ENCODE data around the gene SPC24.
"Not testable (repeated sequence)": the region's sequence is repeated elsewhere in the genome, so short reads cannot be mapped to it uniquely, and the experiment has no call there.

Gene SPC24

GRCh38 chr19:11160440-11160768 is 4.8 kb upstream of the SPC24 start:
- DNase-seq = not testable (repeated sequence)

- DNase-seq = no peak
These were observed 4.2 kb upstream of the SPC24 start for GRCh38 chr19:11159598-11160439.

- DNase-seq = no peak
These were observed 917 bp downstream of the SPC24 start for GRCh38 chr19:11154683-11155047.

- no peak for DNase-seq
These were observed 3.1 kb downstream of the SPC24 start for GRCh38 chr19:11152318-11153062.

GRCh38 chr19:11151181-11151580 is 4.4 kb downstream of the SPC24 start:
- DNase-seq = no peak

GRCh38 chr19:11148001-11148400 is 7.6 kb downstream of the SPC24 start:
- no peak for DNase-seq

- DNase-seq = no peak
These were observed 10.1 kb downstream of the SPC24 start for GRCh38 chr19:11145536-11145924.

- no peak for DNase-seq
These were observed 12.9 kb downstream of the SPC24 start for GRCh38 chr19:11142528-11143171.

- DNase-seq = no peak
These were observed 13.6 kb downstream of the SPC24 start for GRCh38 chr19:11141937-11142527.

GRCh38 chr19:11140896-11141295 is 14.7 kb downstream of the SPC24 start:
- no peak for DNase-seq

GRCh38 chr19:11140023-11140538 is 15.5 kb downstream of the SPC24 start:
- not testable (repeated sequence) for DNase-seq

GRCh38 chr19:11138601-11139300 is 16.8 kb downstream of the SPC24 start:
- no peak for DNase-seq

- peak; percentile 51 for DNase-seq
These were observed 17.8 kb downstream of the SPC24 start for GRCh38 chr19:11137542-11138384.

GRCh38 chr19:11136400-11137101 is 19.0 kb downstream of the SPC24 start:
- DNase-seq = no peak

GRCh38 chr19:11131471-11131870 is 24.1 kb downstream of the SPC24 start:
- DNase-seq = no peak

- DNase-seq = peak; percentile 24
These were observed 24.6 kb downstream of the SPC24 start for GRCh38 chr19:11130824-11131455.

- no peak for DNase-seq
These were observed 27.7 kb downstream of the SPC24 start for GRCh38 chr19:11127905-11128304.

GRCh38 chr19:11125994-11126685 is 29.4 kb downstream of the SPC24 start:
- DNase-seq = peak; percentile 8

GRCh38 chr19:11124157-11124556 is 31.4 kb downstream of the SPC24 start:
- DNase-seq = not testable (repeated sequence)

GRCh38 chr19:11123114-11123513 is 32.5 kb downstream of the SPC24 start:
- DNase-seq = no peak
